Activated T-helper 1 cell treated with Interleukin-2 at 50 U/mL for 16 hours (primary cell): ENCODE results near the gene DLEU7.

Experiments
- DNase-seq: peaks from one replicate; pipeline ENCODE4 v3.0.0-alpha.2; 2020; ENCODE audit warnings: low read depth

DLEU7 gene

GRCh38 chr13:50843257-50844083, at the start of gene DLEU7:
DLEU7 (minus strand) TSS chr13:50843692; CDS start chr13:50843646, 46 bp downstream.
- DNase-seq: no peak

DNA sequence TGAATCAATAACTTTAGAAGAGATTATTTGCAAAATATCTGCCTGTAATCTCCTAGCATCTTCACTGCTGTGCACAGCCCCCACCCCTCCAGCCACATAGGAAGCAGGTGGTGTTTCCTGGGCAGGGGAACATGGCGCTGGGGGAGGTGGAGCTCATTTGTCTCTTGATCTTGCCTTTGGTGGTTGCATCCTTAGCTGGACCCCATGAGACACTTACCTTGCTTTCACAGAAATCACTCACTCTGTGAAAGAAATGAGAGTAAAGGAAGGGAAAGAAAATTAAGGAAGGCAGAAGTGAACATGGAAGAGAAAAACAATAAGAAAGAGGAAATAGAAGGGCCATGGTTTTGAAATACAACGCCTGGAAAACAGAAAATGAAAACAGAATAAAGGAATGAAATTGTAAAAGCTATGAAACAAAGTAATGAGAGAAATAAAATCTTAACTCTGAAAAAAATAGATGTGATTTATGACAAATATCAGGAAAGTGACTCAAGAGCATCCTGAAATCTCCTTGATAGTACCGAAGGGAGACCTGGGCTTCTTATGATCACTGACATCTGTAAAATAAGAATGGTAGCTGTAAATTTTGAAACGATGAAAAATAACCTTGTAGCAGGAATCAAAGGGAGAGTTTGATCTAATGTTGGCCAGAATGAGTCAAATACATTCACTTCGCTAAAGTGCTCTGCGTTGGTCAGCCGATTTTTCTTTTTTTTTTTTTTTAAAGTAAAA, 48.9 kb upstream of the DLEU7 start:
- no peak for DNase-seq

DNA sequence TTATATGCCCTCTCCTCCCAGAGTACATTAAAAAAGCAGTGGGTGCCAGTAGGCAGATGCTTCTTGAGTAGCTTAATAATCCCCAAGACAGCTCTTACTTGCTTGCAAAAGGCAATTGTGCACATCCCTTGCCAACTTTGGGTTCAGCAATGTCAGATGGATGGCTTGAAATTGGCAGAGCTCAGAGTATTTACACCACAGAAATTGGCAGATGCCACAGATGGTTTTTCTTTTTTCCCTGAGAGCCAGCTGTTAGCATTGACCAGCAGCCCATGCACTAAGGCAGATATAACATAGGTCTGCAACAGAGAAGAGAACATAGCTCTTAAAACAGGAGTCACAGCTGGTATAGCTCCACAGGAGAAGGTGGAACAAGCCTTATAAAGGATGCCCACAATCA, 47.7 kb upstream of the DLEU7 start:
- DNase-seq: no peak

- DNase-seq: no peak
Measured at GRCh38 chr13:50889317-50889716, 45.8 kb upstream of the DLEU7 start.

GRCh38 chr13:50888362-50888761, 44.9 kb upstream of the DLEU7 start:
- no peak for DNase-seq

GRCh38 chr13:50887151-50887550, 43.7 kb upstream of the DLEU7 start:
- no peak for DNase-seq

- DNase-seq: no peak
Measured at GRCh38 chr13:50884265-50884664, 40.8 kb upstream of the DLEU7 start.

GRCh38 chr13:50883728-50884127, 40.2 kb upstream of the DLEU7 start:
- no peak for DNase-seq

DNA sequence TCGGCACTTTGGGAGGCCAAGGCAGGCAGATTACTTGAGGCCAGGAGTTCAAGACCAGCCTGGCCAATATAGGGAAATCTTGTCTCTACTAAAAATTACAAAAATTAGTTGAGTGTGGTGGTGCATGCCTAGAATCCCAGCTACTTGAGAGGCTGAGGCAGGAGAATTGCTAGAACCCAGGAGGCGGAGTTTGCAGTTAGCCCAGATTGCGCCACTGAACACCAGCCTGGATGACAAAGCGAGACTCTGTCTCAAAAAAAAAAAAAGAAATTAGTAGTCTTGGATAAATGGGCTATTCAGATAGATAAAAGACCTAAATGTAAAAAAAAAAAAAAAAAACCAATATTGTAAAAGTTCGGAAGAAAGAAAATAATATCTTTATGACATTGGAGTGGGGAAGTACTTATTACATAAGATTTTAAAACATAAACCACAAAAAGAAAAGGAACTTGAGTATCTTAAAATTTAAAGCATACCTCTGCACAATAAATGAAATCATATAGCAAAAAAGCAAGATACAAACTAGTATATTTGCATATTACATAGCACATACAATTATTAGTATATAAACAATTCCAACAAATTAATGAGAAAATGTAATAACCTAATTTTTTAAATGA, 39.4 kb upstream of the DLEU7 start:
- no peak for DNase-seq

- DNase-seq: no peak
Measured at GRCh38 chr13:50873991-50874390, 30.5 kb upstream of the DLEU7 start.

- DNase-seq: no peak
Measured at GRCh38 chr13:50873467-50873866, 30.0 kb upstream of the DLEU7 start.

GRCh38 chr13:50871405-50871804, 27.9 kb upstream of the DLEU7 start:
- no peak for DNase-seq

DNA sequence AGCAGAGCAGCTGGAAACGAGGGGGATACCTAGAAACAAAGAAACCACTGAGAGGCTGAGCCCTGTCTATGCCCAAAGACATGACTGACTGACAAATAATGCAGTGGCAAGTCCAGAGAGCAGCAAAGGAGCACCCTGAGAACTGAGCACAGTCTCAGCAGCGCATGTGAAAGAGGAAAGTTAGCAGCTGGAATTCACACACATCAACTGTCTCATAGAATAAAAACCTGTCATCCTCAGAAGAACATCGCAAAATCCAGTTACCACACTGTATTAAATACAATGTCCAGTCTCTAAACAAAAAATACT, 24.1 kb upstream of the DLEU7 start:
- DNase-seq: no peak

- DNase-seq: no peak
Measured at GRCh38 chr13:50866817-50867636, 23.5 kb upstream of the DLEU7 start.

- no peak for DNase-seq
Measured at GRCh38 chr13:50864492-50864891, 21.0 kb upstream of the DLEU7 start.

DNA sequence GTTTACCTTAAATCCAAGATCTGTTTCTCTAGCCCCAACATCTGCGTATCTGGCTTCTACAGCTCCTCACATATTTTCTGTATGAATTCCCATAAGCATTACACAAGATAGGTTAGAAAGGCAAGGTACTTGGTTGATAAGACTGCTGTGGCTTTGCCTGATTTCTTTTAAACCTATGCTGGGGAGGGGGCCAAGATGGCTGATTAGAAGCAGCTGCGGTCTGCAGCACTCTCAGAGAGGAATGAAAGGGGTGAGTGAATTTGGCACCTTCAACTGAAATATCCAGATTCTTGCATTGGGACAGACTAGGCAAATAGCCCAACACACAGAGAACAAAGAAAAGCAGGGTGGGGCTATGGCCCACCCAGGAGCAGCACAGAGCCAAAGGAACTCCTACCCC, 12.2 kb upstream of the DLEU7 start:
- DNase-seq: no peak

GRCh38 chr13:50850445-50850844, 7.0 kb upstream of the DLEU7 start:
- DNase-seq: no peak

- no peak for DNase-seq
Measured at GRCh38 chr13:50847501-50847900, 4.0 kb upstream of the DLEU7 start.

GRCh38 chr13:50846861-50847475, 3.5 kb upstream of the DLEU7 start:
- no peak for DNase-seq

- DNase-seq: no peak
Measured at GRCh38 chr13:50845211-50845610, 1.7 kb upstream of the DLEU7 start.

DNA sequence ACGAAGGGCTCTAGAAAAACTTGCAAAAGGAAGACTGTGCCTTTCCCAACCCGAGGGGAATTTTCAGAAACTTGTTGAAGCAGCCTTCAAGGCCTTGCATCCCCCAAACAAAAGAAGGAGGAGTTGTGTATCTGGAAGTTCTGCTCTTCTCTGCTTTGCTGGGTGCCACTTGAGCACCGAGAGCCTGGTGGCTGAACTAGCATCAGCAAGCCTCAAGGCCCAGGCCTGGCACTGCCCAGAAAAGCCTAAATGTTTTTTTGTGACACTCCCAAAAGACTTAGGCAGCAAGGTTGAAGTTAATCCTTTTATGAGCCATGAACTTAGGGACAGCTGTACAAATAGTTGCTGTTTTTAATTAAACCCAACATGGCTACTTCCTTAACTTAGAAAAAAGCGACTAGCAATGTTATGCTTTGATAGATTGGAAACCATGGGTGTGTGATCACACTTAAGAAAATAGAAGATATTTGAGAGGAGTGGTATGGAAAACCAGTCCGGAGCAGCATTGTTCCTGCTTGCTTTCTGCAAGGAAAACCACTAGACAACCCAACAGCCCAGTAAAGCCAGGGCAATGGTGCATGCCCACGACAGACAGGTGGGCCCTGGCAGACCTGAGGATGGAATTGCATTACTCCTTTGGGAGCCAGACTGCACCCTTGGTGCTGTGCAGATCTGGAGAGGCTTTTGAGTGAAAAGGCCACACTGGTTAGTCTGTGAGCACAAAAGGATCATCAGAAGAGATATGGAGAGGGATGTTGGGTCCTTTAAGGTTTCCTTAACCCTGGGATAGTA, 788 bp upstream of the DLEU7 start:
- no peak for DNase-seq
